ENCODE data around the gene FAM110A. TPM values are rescaled to one million over a fixed set of nuclear protein-coding genes. Genes with fewer than 3 reads are reported as not detected.
"Not testable (repeated sequence)": the region's sequence is repeated elsewhere in the genome, so short reads cannot be mapped to it uniquely, and the experiment has no call there.

The FAM110A gene
- total RNA-seq, 1 donor from 2014 or later: 19.1 TPM

DNA sequence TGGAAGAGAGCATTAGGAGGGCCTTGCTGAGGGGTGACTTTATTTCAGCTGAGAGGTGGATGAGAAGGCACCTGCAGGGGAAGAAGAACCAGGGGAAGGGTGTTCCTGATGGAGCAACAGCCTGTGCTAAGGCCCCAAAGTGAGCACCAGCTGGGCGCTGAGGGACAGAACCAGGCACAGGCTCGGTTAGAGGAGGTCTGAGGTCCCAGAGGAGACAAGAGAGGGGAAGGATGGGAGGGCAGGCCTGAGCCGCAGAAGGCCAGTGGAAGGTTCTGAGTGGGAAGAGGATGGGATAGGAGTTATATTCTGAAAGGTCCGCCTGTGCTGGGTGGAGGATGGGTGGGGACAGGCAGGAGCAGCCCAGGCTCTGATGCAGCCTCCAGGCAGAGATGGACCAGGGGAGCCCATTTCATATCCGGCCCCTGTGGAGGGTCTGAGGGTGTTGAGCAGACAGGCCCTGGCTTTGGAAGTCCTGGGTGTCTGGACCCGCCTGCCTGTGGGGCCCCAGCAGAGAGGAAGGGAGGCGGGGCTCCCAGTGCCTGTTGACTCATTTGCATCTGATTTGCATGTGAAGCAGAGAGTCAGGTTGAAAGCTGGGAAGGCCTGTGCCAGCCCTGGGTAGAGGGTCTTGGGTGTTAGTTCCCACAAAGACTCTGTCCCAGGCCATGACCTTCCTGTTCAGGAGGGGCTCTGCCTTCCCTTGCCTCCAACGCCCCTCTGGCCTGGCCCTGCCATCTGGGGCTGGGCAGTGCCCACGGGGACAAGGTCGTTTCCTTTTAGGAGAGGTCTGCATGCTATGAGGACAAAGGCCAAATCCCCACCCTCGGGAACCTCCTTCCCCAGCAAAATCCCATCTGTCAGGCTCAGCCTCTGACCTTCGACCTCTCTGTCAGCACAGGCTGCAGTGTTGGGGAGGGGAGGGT, 10.6 kb upstream of the FAM110A start:
- intact Hi-C loops (cut with micrococcal nuclease): no loop called here

GRCh38 chr20:823574-823902, 10.0 kb upstream of the FAM110A start:
- intact Hi-C loops (cut with micrococcal nuclease): no loop called here

DNA sequence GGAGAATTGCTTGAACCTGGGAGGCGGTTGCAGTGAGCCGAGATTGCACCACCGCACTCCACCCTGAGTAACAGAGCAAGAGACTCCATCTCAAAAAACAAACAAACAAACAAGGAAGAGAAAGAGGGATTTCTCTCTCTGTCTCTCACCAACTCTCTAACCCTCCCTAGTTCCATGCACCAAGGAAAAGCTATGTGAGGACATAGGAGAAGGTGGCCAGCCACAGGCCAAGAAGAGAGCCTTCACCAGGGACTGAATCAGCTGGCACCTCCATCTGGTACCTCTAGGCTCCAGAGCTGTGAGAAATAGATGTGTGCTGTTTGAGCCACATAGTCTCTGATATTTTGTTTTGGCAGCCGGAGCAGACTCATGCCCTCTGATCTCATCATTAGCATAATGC, 9.0 kb upstream of the FAM110A start:
- intact Hi-C loops (cut with micrococcal nuclease): no loop called here

- intact Hi-C loops (cut with micrococcal nuclease): no loop called here
Measured at GRCh38 chr20:824916-825315, 8.6 kb upstream of the FAM110A start.

- intact Hi-C loops (cut with micrococcal nuclease): no loop called here
Measured at GRCh38 chr20:825710-826421, 7.6 kb upstream of the FAM110A start.

GRCh38 chr20:826695-827323, 6.7 kb upstream of the FAM110A start:
- intact Hi-C loops (cut with micrococcal nuclease): no loop called here

DNA sequence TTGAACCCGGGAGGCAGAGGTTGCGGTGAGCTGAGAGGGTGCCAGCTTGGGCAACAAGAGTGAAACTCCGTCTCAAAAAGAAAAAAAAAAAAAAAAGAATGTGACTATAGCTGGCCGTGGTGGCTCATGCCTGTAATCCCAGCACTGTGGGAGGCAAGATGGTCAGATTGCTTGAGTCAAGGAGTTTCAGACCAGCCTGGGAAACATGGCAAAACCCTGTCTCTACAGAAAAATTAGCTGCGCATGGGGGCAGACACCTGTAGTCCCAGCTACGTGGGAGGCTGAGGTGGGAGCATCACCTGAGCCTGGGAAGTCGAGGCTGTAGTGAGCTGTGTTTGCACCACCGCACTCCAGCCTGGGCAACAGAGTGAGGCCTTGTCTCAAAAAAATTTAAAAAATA, 5.5 kb upstream of the FAM110A start:
- intact Hi-C loops (cut with micrococcal nuclease): not testable (repeated sequence)

DNA sequence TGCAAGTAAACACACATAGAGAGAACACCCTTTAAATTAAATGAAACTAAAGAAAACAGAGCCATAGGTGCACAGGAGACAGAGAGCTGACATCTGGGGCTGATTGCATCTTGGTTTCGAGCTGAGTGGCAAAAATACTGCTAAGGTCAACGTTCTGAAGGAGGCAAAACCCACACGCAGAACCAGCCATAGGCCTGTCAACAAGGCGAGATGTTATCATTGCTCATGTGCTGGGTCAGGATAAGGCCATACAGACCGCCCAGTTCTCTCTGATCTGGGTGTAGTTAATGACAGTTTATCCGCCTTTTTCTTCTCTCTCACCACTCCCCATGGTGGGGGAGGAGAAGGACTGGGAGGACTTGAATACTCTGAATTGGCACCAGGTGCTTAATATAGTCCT, 4.5 kb upstream of the FAM110A start:
- intact Hi-C loops (cut with micrococcal nuclease): no loop called here

DNA sequence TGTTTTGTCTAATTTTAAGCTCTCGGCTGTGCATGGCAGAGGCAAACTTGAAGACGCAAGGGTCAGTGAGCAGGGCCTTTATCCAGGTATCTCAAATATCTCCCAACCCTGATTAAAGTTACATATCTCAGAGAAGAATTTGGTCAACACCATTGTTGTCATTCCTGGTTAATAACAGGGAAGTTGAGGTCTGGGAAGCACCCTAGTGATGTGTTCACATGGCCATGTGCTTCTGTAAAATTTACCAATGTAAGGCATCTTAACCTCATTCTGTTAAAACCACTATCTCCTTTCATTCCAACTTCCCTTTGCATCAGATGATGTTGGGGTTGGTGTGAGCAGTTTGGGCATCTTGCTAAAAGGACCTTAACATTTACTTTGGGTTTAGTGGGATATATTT, 4.0 kb upstream of the FAM110A start:
- intact Hi-C loops (cut with micrococcal nuclease): no loop called here

- intact Hi-C loops (cut with micrococcal nuclease): loop anchor here (10.0 kb wide), 2 partner anchors 425 to 1275 kb away; partner anchors contain the start of genes RBCK1 and STK35
Measured at GRCh38 chr20:830011-830521, 3.4 kb upstream of the FAM110A start.

GRCh38 chr20:831251-831650, 2.3 kb upstream of the FAM110A start:
- intact Hi-C loops (cut with micrococcal nuclease): loop anchor here (10.0 kb wide), 2 partner anchors 426 to 1274 kb away; partner anchors contain the start of genes RBCK1 and STK35

DNA sequence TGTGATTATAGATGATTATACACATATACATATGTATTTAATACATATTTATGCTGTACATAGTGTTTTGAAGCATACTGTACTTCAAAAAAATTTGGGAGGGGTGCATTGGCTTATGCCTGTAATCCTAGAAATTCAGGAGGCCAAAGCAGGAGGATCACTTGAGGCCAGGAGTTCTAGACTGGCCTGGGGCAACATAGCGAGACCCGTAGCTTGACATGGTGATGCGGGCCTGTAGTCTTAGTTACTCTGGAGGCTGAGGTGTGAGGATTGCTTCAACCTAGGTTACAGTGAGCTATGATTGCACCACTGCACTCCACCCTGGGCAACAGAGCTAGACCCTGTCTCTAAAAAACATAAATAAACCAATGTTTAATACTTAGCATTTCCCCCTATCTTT, 1.6 kb upstream of the FAM110A start:
- intact Hi-C loops (cut with micrococcal nuclease): loop anchor here (2.0 to 10.0 kb wide), 3 partner anchors 287 to 1273 kb away; partner anchors contain the start of genes PSMF1, RBCK1 and STK35

GRCh38 chr20:833121-833449, 430 bp upstream of the FAM110A start:
- intact Hi-C loops (cut with micrococcal nuclease): loop anchor here (1.0 to 10.0 kb wide), 4 partner anchors 11 to 1272 kb away; partner anchors contain the start of genes PSMF1, RBCK1 and STK35

GRCh38 chr20:834151-834746, 734 bp downstream of the FAM110A start:
- intact Hi-C loops (cut with micrococcal nuclease): loop anchor here (10.0 kb wide), 2 partner anchors 429 to 1271 kb away; partner anchors contain the start of genes RBCK1 and STK35

DNA sequence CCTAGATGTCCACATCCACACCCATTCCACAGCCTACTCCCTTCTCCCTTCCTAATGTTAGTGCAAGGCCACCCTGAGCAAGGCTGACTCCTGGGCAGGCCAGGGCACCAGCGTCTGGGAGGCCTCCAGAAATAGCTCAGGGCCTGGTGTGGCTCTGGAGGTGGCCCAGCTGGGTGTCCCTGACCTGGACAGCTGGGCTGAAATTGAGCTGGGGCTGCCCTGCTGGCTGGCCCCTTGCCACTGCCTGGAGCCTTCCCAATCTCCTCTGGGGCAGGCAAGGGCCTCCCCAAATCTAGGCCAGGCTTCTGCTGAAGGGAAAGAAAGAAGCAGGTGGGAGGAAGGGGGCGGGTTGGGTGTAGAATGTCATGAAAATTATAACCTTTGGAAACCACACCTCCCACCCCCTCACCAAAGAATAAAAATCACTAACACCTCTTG, 2.1 kb downstream of the FAM110A start:
- intact Hi-C loops (cut with micrococcal nuclease): loop anchor here (10.0 kb wide), 2 partner anchors 431 to 1269 kb away; partner anchors contain the start of genes RBCK1 and STK35

GRCh38 chr20:836190-836589, 2.7 kb downstream of the FAM110A start:
- intact Hi-C loops (cut with micrococcal nuclease): loop anchor here (10.0 kb wide), 2 partner anchors 431 to 1269 kb away; partner anchors contain the start of genes RBCK1 and STK35

DNA sequence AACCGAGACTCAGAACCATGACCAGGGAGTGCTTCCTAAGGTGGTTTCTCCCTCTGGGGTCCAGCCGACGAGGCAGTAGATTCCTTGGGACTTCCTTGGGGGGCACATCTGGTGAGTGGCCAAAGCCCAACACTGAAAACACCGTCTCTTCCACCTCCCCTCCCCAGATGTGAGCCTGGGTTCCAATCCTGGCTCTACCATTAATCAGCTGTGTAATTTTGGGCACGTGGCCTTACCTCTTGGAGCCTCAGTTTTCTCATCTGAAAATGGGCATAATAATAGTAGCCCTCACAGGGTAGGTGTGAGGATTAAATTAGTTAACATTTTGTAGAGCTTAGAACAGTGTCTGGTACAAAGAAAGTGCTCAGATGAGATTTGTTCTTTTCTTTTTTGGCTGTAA, 5.5 kb downstream of the FAM110A start:
- intact Hi-C loops (cut with micrococcal nuclease): loop anchor here (10.0 kb wide), 2 partner anchors 434 to 1266 kb away; partner anchors contain the start of genes RBCK1 and STK35

GRCh38 chr20:839626-840025, 6.1 kb downstream of the FAM110A start:
- intact Hi-C loops (cut with micrococcal nuclease): loop anchor here (10.0 kb wide), 3 partner anchors 435 to 1265 kb away; partner anchors contain the start of genes RBCK1, SIRPG and STK35

DNA sequence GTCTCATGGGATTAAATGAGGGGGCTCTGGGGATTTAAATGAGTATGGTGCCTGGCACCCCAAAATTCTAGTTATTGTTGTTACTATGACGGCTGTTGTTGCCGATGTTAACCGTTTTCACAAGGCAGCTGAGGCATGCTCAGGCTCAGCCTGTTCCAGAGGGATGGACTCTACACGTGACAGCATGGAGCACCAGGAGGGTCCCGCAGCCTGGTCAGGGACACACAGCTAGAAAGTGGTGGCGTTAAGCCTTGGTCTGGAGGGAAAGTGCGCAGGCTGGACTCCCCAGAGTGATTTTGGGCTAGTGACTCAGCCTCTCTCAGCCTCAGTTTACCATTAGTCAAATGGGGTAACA, 7.0 kb downstream of the FAM110A start:
- intact Hi-C loops (cut with micrococcal nuclease): loop anchor here (10.0 kb wide), 1 partner anchor 814 kb away; the partner anchor contains the start of gene SIRPG

DNA sequence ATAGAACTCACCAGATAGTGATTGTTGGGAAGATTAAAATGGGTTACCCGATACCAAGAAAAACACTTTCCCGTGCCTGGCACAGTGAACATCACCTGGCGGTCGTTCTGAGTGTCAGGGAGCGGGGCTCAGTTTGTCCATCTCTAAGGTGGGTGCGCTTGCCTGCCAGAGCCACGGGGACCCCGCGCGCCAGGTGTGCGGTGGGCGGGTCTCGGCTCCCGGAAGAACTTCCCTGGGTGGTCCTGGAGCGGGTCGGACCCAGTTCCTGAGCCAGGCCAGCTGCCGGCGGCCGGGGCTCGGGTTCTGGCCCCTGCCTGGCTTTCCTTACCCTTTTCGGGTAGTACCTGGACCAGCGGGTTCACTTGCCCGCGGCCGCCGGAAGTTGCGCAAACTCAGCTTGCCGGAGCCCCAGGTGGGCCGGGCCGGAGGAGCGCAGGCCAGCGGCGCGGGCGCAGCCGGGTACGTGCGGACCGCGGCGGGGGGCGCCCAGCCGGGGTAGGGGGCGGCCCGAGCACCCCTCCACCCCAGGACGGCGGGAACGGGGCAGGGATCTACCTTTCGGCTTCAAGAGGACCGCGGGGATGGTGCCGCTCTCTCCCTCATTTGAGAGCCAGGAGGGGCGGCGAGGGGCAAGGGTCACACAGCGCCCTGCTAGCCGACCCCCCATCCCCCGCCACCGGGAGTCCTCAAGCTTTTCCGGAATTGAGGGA, 7.5 kb downstream of the FAM110A start:
- intact Hi-C loops (cut with micrococcal nuclease): loop anchor here (10.0 kb wide), 1 partner anchor 814 kb away; the partner anchor contains the start of gene SIRPG
